SK-N-SH (cell line): Measurements from ENCODE around the gene ADGRL4. TPM values are rescaled to one million over a fixed set of nuclear protein-coding genes. Genes with fewer than 3 reads are reported as not detected.

Source experiments
- CTCF ChIA-PET: fragments of 300-600, 350-600 bp; formaldehyde crosslinking; extraction: SDS; loops from one replicate; lab custom pipeline; 2021; lab: Yijun Ruan, JAX
- POLR2A ChIA-PET: fragments of 350-600 bp; sonication (Branson Sonifier 250); formaldehyde crosslinking; extraction: SDS; loops from one replicate; lab custom pipeline; 2020; ENCODE audit warnings: antibody characterized with exemption, inconsistent platforms; lab: Yijun Ruan, JAX
- DNase-seq: peaks from one replicate; pipeline ENCODE4 v3.0.0; 2012
- H2AFZ ChIP-seq: fragments of 200-600 bp; sonication (generic); 2 replicates; pipeline ENCODE4 v1.8.1; 2016; ENCODE audit warnings: antibody characterized with exemption, mild to moderate bottlenecking, low read depth
- H3F3A ChIP-seq: fragments of 200-600 bp; sonication (generic); replicated peaks from 2 replicates; pipeline ENCODE3; 2016; ENCODE audit warnings: antibody characterized with exemption, mild to moderate bottlenecking; ENCODE audit not compliant: insufficient read depth
- H3K27ac ChIP-seq, 2 experiments: fragments of 200-500 bp in 1 of 2; fragments of 200-600 bp in 1 of 2; sonication (Bioruptor generic) in 1 of 2; sonication (generic), shearing (Covaris generic) in 1 of 2; 2 replicates each; pipeline versions ENCODE4 v1.5.1 to v1.6.1; 2014 to 2016; ENCODE audit warnings: low read depth in 2 of 2, inconsistent platforms in 1 of 2, low read length in 1 of 2, mild to moderate bottlenecking in 1 of 2, mixed read lengths in 1 of 2
- H3K27me3 ChIP-seq: fragments of 200-600 bp; sonication (generic), shearing (Covaris generic); 2 replicates; pipeline ENCODE4 v1.6.1; 2016; ENCODE audit warnings: mixed run types; ENCODE audit not compliant: insufficient read depth
- H3K36me3 ChIP-seq, 2 experiments: fragments of 200-500 bp in 1 of 2; fragments of 200-600 bp in 1 of 2; sonication (Bioruptor generic) in 1 of 2; sonication (generic) in 1 of 2; replicated peaks in 1 of 2; 2 replicates each; pipeline versions ENCODE3 to v1.5.1; 2014 to 2016; ENCODE audit warnings: low read length in 1 of 2, mild to moderate bottlenecking in 1 of 2; ENCODE audit not compliant: insufficient read depth in 2 of 2, control insufficient read depth in 1 of 2
- H3K4me1 ChIP-seq, 2 experiments: fragments of 200-500 bp in 1 of 2; fragments of 200-600 bp in 1 of 2; sonication (Bioruptor generic) in 1 of 2; sonication (generic), shearing (Covaris generic) in 1 of 2; 2 replicates each; pipeline versions ENCODE4 v1.5.1 to v1.6.1; 2014 to 2016; ENCODE audit warnings: low read depth in 1 of 2, low read length in 1 of 2, mixed run types in 1 of 2; ENCODE audit not compliant: insufficient read depth in 2 of 2, control insufficient read depth in 1 of 2
- H3K4me2 ChIP-seq: fragments of 200-600 bp; sonication (generic), shearing (Covaris generic); 2 replicates; pipeline ENCODE4 v1.6.1; 2017; ENCODE audit warnings: mixed run types
- H3K4me3 ChIP-seq, 2 experiments: fragments of 200-500 bp in 1 of 2; fragments of 200-600 bp in 1 of 2; sonication (Bioruptor generic) in 1 of 2; sonication (generic), shearing (Covaris generic) in 1 of 2; 2 replicates each; pipeline versions ENCODE4 v1.5.1 to v1.8.1; 2014 to 2016; ENCODE audit warnings: low read depth in 2 of 2, inconsistent platforms in 1 of 2, low read length in 1 of 2, mild to moderate bottlenecking in 1 of 2, mixed read lengths in 1 of 2, moderate library complexity in 1 of 2
- H3K79me2 ChIP-seq: fragments of 200-600 bp; sonication (generic); 2 replicates; pipeline ENCODE4 v1.8.1; 2017; ENCODE audit warnings: mild to moderate bottlenecking; ENCODE audit not compliant: insufficient read depth
- H3K9ac ChIP-seq: fragments of 200-600 bp; sonication (generic); 2 replicates; pipeline ENCODE4 v1.6.1; 2017; ENCODE audit warnings: mixed run types
- H3K9me2 ChIP-seq: fragments of 200-600 bp; sonication (generic); 2 replicates; pipeline ENCODE4 v1.6.1; 2017; ENCODE audit warnings: mixed run types
- H3K9me3 ChIP-seq: fragments of 200-600 bp; sonication (generic); 2 replicates; pipeline ENCODE4 v1.6.1; 2017; ENCODE audit warnings: mixed run types, mild to moderate bottlenecking, moderate library complexity
- H4K20me1 ChIP-seq: fragments of 200-600 bp; sonication (generic); 2 replicates; pipeline ENCODE4 v1.6.1; 2017; ENCODE audit warnings: mild to moderate bottlenecking, mixed run types; ENCODE audit not compliant: insufficient read depth
- CHD2 ChIP-seq: fragments of 150-350 bp; IDR thresholded peaks from 2 replicates; pipeline ENCODE4 v1.6.1; 2018; ENCODE audit warnings: low read length; ENCODE audit not compliant: partially characterized antibody
- CTCF ChIP-seq: fragments of 200-600 bp; sonication (generic); IDR thresholded peaks from 2 replicates; pipeline ENCODE4 v1.6.1; 2017; ENCODE audit warnings: antibody characterized with exemption, mild to moderate bottlenecking, moderate library complexity
- EP300 ChIP-seq, 2 experiments: IDR thresholded peaks; 2 replicates each; pipeline versions ENCODE4 v1.4.0 to v1.6.1; 2012; ENCODE audit warnings: borderline replicate concordance in 1 of 2, low read depth in 1 of 2, low read length in 1 of 2
- FOSL2 ChIP-seq: IDR thresholded peaks from 2 replicates; pipeline ENCODE4 v1.4.0; 2012; ENCODE audit warnings: low read depth, mild to moderate bottlenecking, moderate library complexity, borderline replicate concordance
- FOXJ3 ChIP-seq: sonication (generic); formaldehyde crosslinking; IDR thresholded peaks from 2 replicates; pipeline ENCODE4 v1.5.1; 2020; ENCODE audit warnings: mild to moderate bottlenecking, missing genetic modification reagents
- FOXM1 ChIP-seq: IDR thresholded peaks from 2 replicates; pipeline ENCODE4 v1.4.0; 2012; ENCODE audit warnings: low read depth, mild to moderate bottlenecking
- GABPA ChIP-seq: IDR thresholded peaks from 2 replicates; pipeline ENCODE4 v1.4.0; 2012; ENCODE audit warnings: low read depth, mild to moderate bottlenecking
- JUND ChIP-seq: IDR thresholded peaks from 2 replicates; pipeline ENCODE4 v1.4.0; 2012
- NFIC ChIP-seq: IDR thresholded peaks from 2 replicates; pipeline ENCODE4 v1.4.0; 2012; ENCODE audit warnings: borderline replicate concordance
- PBX3 ChIP-seq: IDR thresholded peaks from 2 replicates; pipeline ENCODE4; 2012
- RAD21 ChIP-seq: IDR thresholded peaks from 2 replicates; pipeline ENCODE4 v1.6.1; 2012; ENCODE audit warnings: mild to moderate bottlenecking, low read length
- RCOR1 ChIP-seq: fragments of 150-350 bp; IDR thresholded peaks from 2 replicates; pipeline ENCODE4 v1.6.1; 2017; ENCODE audit warnings: antibody characterized with exemption, low read length
- RFX5 ChIP-seq: IDR thresholded peaks from 2 replicates; pipeline ENCODE4 v1.6.1; 2012; ENCODE audit warnings: mild to moderate bottlenecking, improper control_type of control experiment, low read length
- RXRA ChIP-seq: IDR thresholded peaks from 2 replicates; pipeline ENCODE4 v1.4.0; 2012; ENCODE audit warnings: low read depth, mild to moderate bottlenecking, borderline replicate concordance
- TAF1 ChIP-seq: IDR thresholded peaks from 2 replicates; pipeline ENCODE4 v1.6.1; 2012; ENCODE audit warnings: low read depth, mild to moderate bottlenecking, low read length, moderate library complexity, borderline replicate concordance
- TCF12 ChIP-seq: IDR thresholded peaks from 2 replicates; pipeline ENCODE4 v1.4.0; 2012
- TEAD4 ChIP-seq: IDR thresholded peaks from 2 replicates; pipeline ENCODE4 v1.4.0; 2012; ENCODE audit warnings: mild to moderate bottlenecking, borderline replicate concordance; ENCODE audit not compliant: insufficient read depth
- YY1 ChIP-seq: IDR thresholded peaks from 2 replicates; pipeline ENCODE4 v1.4.0; 2012; ENCODE audit warnings: low read depth, mild to moderate bottlenecking
- WGBS: methylation state at CpG from one replicate; pipeline ENCODE4 v1.1.6; 2017; ENCODE audit warnings: low lambda C conversion rate; 5-methylcytosine and 5-hydroxymethylcytosine counted together
- polyA plus RNA-seq, 3 experiments: library from polyadenylated mRNA; depleted of rRNA; stranded (reverse); fragments of >200 nt; gene quantifications; 2 replicates each; pipeline ENCODE4 v1.2.3, GENCODE V29; 2012
- TF ChIP-seq, protein P1 (sequence below): IDR thresholded peaks from 2 replicates; pipeline ENCODE4 v1.4.0; 2012; ENCODE audit warnings: low read depth

The ADGRL4 gene
- polyA plus RNA-seq, 1 of the 3 experiments (the other 2 are of a cell fraction) = 0.30 TPM

- Histone ChIP-seq H3K79me2 (no peaks in the 10 kb centered on the region), H3K36me3 (no peaks in the 10 kb centered on the region), H3K9me2 (no peaks in the 10 kb centered on the region), H3K27ac (peak overlapping the region; percentile 55; a peak in 3 of 4 replicates), H3F3A (peaks cover 19% of the 10 kb centered on the region), H3K4me2 (peak overlapping the region; percentile 73), H2AFZ (peak overlapping the region; percentile 80), H3K9ac (peak overlapping the region; percentile 57; the same call in 1 of the 2 replicates), H4K20me1 (no peaks in the 10 kb centered on the region), H3K9me3 (no peaks in the 10 kb centered on the region), H3K4me3 (peak overlapping the region; percentile 46 to 53), H3K4me1 (peaks cover 0 to 9% of the 10 kb centered on the region in 2 experiments; a peak in 2 of 4 replicates), H3K27me3 (no peaks in the 10 kb centered on the region)
- DNase-seq = peak; percentile 8
- ChIA-PET POLR2A (no interaction called here), CTCF (no interaction called here)
- TF ChIP-seq PBX3 (peak; percentile 46), FOSL2 (peak; percentile 8; the same call in 1 of the 2 replicates), TEAD4 (0 out of 2 replicates have a peak, but pooled peaks have one; percentile 7), EP300 (IDR thresholded peaks at IDR 0.05; ENCODE audit: borderline replicate concordance in 1 of 2, low read depth in 1 of 2, low read length in 1 of 2) (peak in 1 of 2 experiments; percentile 17; a peak in 1 of 4 replicates), TCF12 (0 out of 2 replicates have a peak, but pooled peaks have one; percentile 31)
- TF ChIP-seq, protein P1, sequence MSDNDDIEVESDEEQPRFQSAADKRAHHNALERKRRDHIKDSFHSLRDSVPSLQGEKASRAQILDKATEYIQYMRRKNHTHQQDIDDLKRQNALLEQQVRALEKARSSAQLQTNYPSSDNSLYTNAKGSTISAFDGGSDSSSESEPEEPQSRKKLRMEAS = no peak
- WGBS = 27% methylated on average over 10 of the region's 10 CpGs
Observed at GRCh38 chr1:79040424-79041082, 34.0 kb upstream of the ADGRL4 start.

DNA sequence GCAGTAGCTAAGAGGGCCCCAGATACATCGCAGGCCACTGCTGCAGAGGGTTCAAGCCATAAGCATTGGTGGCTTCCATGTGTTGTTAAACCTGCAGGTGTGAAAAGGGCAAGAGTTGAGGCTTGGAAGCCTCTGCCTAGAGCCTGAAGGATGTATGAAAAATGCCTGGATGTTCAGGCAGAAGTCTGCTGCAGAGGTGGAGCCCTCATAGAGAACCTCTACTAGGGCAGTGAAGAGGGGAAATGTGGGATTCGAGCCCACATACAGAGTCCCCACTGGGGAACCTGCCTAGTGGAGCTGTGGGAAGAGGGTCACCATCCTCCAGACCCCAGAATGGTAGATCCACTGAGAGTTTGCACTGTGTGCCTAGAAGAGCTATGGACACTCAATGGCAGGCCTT, 30.6 kb upstream of the ADGRL4 start:
- Histone ChIP-seq H3K9ac (no peak overlapping the region), H3F3A (peaks cover 13% of the 10 kb centered on the region), H3K9me3 (no peaks in the 10 kb centered on the region), H3K4me3 (no peak overlapping the region), H2AFZ (no peak overlapping the region), H3K4me2 (no peak overlapping the region), H3K27ac (no peak overlapping the region), H3K79me2 (no peaks in the 10 kb centered on the region), H4K20me1 (no peaks in the 10 kb centered on the region), H3K4me1 (peaks cover 0 to 4% of the 10 kb centered on the region in 2 experiments; a peak in 2 of 4 replicates), H3K9me2 (no peaks in the 10 kb centered on the region), H3K36me3 (no peaks in the 10 kb centered on the region), H3K27me3 (no peaks in the 10 kb centered on the region)
- no peak for TF ChIP-seq TCF12
- no peak for TF ChIP-seq CHD2
- TF ChIP-seq RCOR1 = no peak
- TF ChIP-seq GABPA = no peak
- no peak for TF ChIP-seq RXRA
- TF ChIP-seq JUND = no peak
- no peak for TF ChIP-seq CTCF
- no peak for TF ChIP-seq FOXJ3 (CRISPR knock-in tag)
- no peak for TF ChIP-seq EP300 (IDR thresholded peaks at IDR 0.05; ENCODE audit: borderline replicate concordance in 1 of 2, low read depth in 1 of 2, low read length in 1 of 2)
- TF ChIP-seq FOXM1 = no peak
- no peak for TF ChIP-seq YY1
- no peak for TF ChIP-seq NFIC
- no peak for TF ChIP-seq RFX5
- TF ChIP-seq, protein P1 = no peak
- TF ChIP-seq RAD21 = no peak
- no peak for TF ChIP-seq TAF1
- no peak for DNase-seq
- ChIA-PET POLR2A (no interaction called here), CTCF (no interaction called here)
- WGBS = 40% methylated on average over 1 of the region's 2 CpGs
